HG03469 (cell line): ENCODE results near the gene CHD6.

Source experiments
- ATAC-seq: cut with Tn5 transposase; IDR thresholded peaks from one replicate; pipeline ENCODE4 v1.9.1; 2021; ENCODE audit warnings: mild to moderate bottlenecking, moderate library complexity, moderate number of reproducible peaks; ENCODE audit not compliant: unreplicated experiment

Gene CHD6, protein sequence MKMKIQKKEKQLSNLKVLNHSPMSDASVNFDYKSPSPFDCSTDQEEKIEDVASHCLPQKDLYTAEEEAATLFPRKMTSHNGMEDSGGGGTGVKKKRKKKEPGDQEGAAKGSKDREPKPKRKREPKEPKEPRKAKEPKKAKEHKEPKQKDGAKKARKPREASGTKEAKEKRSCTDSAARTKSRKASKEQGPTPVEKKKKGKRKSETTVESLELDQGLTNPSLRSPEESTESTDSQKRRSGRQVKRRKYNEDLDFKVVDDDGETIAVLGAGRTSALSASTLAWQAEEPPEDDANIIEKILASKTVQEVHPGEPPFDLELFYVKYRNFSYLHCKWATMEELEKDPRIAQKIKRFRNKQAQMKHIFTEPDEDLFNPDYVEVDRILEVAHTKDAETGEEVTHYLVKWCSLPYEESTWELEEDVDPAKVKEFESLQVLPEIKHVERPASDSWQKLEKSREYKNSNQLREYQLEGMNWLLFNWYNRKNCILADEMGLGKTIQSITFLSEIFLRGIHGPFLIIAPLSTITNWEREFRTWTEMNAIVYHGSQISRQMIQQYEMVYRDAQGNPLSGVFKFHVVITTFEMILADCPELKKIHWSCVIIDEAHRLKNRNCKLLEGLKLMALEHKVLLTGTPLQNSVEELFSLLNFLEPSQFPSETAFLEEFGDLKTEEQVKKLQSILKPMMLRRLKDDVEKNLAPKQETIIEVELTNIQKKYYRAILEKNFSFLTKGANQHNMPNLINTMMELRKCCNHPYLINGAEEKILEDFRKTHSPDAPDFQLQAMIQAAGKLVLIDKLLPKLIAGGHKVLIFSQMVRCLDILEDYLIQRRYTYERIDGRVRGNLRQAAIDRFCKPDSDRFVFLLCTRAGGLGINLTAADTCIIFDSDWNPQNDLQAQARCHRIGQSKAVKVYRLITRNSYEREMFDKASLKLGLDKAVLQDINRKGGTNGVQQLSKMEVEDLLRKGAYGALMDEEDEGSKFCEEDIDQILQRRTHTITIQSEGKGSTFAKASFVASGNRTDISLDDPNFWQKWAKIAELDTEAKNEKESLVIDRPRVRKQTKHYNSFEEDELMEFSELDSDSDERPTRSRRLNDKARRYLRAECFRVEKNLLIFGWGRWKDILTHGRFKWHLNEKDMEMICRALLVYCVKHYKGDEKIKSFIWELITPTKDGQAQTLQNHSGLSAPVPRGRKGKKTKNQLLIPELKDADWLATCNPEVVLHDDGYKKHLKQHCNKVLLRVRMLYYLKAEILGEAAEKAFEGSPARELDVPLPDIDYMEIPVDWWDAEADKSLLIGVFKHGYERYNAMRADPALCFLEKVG (N-terminal part only)

GRCh38 chr20:41617902-41618806, at the start of gene CHD6:
CHD6 (minus strand) TSS chr20:41618377; CDS start chr20:41551337, 67,040 bp downstream.
- ATAC-seq: peak; percentile 92

- peak; percentile 64 for ATAC-seq
These were observed 46.4 kb upstream of the CHD6 start for GRCh38 chr20:41664584-41664983.

GRCh38 chr20:41657655-41658054, 39.5 kb upstream of the CHD6 start:
- no peak for ATAC-seq

DNA sequence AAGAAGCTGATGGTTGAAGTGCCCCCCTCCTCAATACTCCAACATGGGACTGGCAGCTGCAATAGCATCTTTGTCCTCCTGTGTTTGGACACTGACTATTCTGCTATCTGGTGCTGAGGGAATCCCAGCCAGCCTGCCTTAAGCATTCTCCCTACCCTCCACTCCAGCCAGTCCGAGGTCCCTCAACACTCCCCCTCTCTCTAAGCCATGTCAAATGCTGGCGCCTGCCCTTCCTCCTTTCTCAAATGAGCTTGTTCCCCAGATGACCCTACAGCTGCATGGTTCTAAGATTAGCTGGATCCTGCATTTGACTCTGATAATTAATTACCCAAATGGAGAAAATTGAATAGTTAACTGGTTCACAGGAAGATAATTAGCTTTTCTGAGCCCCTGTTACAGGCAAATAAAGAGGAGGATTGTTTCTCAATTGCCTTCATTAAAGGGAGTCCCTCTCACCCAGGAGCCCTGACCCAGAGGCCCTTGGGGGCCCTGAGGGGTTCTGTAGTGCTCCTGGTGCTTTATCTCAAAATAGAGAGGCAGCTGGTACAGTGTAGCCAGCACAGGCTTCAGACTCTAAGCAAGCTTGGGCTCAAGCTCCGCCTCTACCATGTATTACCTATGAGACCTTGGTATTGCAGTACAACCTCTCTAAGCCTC, 37.9 kb upstream of the CHD6 start:
- ATAC-seq: no peak

DNA sequence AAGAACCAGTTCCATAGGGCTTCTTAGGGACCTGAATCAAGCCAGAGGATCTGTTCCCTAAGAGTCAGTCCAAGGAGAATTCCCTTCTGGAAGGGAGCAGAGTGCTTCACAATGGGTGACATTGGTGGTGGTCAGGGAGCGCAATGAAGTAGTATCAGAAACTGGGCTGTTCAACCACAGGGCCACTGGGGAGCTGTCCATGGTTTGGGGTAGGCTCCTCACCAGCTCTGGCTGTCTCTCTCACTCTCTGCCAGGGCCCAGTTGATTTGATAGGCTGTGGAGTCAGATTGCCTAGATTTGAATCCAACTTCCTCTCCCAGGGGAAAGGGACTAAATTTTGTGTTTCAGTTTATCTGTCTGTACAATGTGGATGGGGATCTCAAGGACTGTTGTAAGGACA, 36.7 kb upstream of the CHD6 start:
- no peak for ATAC-seq

- no peak for ATAC-seq
These were observed 36.1 kb upstream of the CHD6 start for GRCh38 chr20:41654292-41654691.

GRCh38 chr20:41650231-41650948, 32.2 kb upstream of the CHD6 start:
- ATAC-seq: no peak

DNA sequence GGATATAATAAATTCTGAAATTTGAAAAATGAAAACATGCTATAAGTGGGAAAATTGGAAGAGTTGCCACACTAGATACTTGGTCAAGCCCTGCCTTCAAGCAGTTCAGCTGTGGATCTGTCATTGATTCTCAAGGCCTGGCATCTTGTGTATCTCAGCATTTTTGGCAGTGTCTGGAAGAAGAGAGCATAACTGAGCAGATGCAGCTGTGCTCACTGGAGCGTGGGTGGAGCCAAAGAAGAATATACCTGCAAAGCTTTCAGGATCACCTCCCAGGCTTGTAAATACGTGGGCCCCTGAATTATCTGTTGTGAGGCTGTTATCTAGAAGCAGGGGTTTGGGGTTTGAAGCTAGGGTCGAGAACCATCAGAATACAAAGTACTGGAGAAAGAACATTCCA, 31.3 kb upstream of the CHD6 start:
- no peak for ATAC-seq

- no peak for ATAC-seq
These were observed 27.2 kb upstream of the CHD6 start for GRCh38 chr20:41645372-41645771.

GRCh38 chr20:41643504-41643938, 25.3 kb upstream of the CHD6 start:
- no peak for ATAC-seq

- no peak for ATAC-seq
These were observed 21.5 kb upstream of the CHD6 start for GRCh38 chr20:41639630-41640029.

- ATAC-seq: no peak
These were observed 20.3 kb upstream of the CHD6 start for GRCh38 chr20:41638456-41638855.

- ATAC-seq: no peak
These were observed 17.0 kb upstream of the CHD6 start for GRCh38 chr20:41635158-41635557.

DNA sequence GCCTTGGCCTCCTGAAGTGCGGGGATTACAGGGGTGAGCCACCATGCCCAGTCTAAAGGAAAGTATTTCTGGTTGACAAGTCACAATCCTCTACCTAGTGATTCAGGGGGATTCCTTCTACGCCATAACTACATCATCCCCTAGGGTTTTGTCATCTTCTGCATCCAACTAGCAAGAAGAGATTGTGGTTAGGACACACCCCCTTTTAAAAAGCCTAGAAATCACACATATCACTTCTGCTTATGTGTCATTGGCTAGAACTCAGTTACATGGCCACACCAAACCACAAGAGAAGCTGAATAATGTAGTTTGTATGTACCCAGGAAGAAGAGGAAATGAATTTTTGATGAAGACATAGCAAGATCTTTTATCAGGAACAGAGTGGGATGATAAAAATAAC, 14.7 kb upstream of the CHD6 start:
- ATAC-seq: no peak

DNA sequence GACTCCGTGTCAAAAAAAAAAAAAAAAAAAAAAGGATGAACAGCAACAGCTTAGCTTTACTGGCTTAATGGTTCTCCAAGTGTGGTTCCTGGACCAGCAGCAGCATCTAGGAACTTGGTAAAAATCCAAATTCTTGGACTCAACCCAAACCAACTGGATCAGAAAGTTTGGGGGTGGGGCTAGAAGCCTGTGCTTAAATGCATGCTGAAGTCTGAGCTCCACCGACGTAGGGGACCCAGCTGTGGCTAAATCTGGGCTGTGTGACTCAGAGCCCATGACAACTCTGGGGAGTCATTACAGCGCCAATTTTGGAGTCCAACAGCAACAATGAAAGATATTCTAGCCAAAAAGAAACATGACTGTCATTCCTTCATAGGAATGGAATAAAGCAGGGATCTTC, 13.6 kb upstream of the CHD6 start:
- ATAC-seq: no peak

- ATAC-seq: no peak
These were observed 12.7 kb upstream of the CHD6 start for GRCh38 chr20:41630846-41631245.

DNA sequence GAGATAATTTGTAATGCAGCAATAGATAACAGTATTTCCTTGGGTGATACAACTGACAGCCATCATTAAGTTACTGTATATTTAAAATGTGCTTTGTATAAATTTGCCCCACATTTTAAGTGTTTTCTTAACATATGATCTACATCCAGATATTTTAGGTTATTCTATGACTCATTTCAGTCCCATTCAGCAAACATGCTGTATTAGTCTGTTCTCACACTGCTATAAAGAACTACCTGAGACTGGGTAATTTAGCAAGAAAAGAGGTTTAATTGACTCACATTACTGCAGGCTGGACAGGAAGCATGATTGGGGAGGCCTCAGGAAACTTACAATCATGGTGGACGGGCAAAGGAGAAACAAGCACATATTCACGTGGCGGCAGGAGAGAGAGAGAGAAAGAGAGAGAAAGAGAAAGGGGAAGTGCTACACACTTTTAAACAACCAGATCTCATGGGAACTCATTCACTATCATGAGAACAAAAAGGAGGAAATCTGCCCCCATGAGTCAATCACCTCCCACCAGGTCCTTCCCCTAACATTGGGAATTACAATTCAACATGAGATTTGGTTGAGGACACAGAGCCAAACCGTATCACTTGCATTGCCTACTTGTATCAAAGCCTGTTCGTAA, 9.6 kb upstream of the CHD6 start:
- ATAC-seq: no peak

GRCh38 chr20:41627001-41627495, 8.9 kb upstream of the CHD6 start:
- ATAC-seq: no peak
